ENCODE results near the gene SPACA7.

The SPACA7 gene, protein sequence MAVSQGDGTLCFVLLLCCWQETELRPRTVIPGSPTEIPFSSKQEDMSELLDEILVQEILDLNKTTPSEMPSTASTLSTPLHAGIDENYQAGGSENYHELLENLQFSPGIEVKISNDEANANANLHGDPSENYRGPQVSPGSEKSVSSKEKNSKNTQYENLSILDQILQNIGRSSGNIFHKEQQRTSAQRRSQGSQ
- 0 reads per million in 4 experiments for total RNA-seq

DNA sequence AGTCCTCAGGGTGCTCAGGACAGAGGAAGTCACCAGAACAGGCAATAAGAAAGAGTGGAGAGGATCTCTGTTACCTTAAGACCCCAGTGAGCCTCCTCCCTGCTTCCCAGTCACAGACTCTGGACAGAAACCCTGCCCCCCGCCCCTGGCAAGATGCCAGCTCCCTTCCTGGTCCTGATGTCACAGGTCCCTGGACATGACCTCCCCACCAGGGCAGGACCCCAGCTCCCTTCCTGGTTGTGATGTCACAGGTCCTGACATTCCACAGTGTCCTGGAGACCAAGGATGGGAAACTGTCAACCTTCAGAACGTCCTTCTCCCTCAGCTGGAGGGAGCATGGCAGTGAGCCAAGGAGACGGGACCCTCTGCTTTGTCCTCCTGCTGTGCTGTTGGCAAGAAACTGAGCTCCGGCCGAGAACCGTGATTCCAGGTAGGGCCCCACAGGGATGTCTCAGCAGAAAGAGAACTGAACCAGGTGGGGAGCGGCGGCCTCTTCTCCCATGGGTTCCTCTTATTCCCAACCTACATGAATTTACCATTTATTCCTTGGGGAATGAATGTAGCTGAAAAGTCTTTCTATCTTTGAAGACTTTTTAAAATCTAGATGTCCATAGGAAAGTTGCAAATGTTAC is at the start of gene SPACA7:
Gene SPACA7 (plus strand): TSS at position 306 of the 632 bp plus-strand sequence. CDS start 31 bp downstream, at position 337.
- no peak for DNase-seq

DNA sequence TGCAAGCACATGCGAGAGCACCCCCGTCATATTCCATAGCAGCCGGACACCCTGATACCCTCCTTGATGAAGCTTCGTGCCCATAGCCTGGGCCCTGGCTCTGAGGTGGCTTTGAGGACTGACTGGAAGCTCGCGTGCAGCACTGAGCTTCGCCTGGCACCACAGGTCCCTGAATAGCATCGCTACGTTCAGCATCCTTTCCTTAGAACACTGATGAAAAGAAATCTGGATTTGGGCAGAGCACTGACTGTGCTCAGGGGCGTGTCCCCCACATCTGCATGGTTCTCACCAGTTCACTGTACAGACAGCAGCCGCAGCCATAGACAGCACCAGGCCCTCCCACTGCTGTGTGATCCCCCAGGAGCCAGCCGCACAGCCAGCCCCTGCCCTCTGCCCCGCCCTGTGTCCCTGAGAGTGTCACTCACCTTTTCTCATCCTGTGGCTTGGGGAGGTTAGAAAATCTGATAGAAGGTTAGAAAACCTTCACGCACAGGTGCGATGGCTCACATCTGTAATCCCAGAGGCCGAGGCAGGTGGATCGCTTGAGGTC is 49.3 kb upstream of the SPACA7 start:
- DNase-seq: no peak

DNA sequence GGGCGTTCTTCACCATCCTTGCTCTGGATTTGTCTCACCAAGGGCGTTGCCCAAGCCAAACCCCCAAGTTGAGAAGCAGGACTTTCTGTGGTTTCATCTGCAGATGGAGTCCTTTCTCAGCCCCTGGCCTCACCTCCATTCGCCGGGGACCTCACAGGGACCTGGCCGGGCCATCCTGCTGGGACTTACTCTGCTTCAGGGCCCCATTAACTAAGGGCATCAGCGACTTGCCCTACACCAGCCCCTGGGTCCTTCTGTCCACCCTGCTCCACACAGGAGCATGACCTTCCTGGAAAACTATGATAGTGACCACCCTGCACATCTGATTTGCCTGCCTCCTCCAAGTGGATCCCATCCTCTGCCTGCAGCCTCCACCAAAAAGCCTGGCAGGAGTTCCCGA is 47.2 kb upstream of the SPACA7 start:
- no peak for DNase-seq

DNA sequence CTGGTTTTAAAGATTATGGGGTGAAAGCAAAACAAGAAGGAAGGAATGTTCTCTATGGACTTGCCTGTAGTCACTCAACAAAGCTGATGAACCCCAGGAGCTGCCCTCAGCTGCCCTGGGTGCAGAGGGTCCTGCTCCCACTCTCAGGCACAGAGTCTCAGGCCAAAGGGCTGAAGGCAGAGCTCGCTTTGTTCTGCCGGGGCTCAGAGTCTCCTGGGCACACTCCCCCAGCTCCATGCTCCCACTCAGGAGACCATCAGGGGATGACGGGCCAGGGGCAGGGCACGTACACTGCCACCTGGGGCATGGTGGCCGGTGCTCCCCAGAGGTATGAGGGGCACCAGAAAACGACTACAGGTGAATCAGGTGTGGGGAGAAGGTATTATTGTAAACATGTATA is 46.8 kb upstream of the SPACA7 start:
- DNase-seq: no peak

DNA sequence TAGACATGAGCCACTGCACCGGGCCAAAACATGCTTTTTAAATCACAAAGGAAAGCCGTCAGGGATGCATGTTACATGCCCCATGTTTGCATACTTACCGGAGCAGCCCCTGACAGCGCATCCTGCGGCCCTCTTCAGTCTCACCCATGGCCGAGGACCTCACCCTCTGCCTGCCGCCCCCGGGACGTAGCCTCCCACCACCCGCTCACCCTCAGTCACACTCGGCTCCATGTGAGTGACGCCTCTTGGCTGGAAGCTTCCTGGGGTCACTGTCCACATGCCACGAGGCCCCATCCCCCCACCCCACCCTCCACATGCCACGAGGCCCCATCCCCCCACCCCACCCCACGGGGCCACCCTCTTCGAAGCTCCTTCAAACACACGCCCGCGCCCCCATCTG is 46.1 kb upstream of the SPACA7 start:
- no peak for DNase-seq

DNA sequence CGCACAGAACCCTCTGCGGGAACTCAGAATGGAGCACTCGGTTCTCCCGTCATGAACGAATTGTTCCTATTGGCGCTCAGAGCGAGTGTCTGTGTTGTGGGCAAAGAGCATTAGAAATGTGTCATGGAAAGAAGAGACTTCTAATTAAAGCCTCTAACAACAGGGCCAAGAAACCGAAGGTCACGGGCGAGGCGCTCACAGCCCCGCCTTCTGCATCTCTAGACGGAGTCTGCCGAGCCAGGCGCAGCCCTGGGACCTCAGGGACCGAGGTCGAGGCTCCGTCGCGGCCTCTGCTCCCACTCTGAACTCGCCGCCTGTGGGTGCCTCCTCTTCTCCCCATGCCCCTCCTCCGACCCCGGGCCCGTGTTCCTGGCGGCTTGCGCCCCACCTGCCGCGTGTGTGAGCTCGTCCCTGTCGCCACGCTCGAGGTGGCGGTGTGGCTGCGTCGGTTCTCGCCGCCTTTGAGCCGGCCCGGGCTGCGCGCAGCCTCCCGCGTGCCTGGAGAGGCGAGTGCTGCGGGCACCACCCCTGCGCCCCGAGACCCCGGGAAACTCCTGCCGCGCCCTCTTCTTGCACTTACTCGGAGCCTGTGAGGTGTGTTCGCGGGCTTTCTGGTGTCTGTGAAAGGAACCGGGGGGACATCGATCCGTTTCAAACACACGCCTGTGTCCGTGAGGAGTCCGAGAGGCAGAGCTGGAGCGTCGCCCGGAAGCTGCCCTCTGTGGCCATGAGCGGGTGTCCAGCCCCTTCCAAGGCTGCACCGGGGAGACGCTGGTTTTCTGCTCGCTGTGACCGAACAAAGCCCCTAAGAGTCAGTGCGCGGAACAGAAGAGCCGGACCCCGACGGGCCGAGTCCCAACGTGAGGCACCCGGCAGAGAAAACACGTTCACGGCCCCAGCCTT is 45.4 kb upstream of the SPACA7 start:
- no peak for DNase-seq

DNA sequence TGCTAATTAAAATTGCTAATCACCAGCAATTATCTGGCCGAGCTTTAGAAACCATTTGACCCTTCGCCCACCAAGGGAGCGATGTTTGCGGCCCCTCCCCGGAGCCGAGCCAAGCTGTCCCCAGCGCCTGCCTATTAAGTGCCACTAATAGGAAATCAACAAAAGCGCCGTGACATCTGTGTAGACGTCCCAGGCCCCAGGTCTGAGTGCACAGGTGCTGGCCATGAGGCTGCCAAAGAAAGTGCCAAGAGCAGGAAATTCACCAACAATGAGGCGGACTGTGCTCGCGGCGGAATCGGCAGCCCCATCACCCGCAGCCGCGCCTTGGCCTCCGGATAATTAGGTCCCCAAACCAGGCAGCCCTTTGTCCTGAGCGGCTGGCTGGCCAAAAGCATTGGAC is 44.5 kb upstream of the SPACA7 start:
- DNase-seq: no peak

DNA sequence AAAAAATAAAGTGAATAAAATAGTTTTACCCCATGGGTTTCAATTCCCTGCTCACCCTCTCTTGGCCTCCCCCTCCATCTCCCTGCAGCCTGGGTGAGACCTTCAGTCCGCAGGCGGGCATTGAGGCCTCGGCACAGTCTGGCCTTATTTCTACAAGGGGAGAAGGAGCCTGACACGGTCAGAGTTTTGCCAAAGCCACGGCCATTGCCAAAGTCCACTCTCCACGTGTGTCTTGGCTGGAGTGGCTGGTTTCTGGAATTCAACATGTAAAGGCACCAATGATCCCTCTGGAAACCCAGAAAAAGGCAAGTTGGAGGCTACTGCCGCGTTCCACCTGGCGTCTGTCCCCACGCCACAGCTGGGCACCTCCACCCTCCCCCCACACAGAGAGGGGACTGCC is 43.4 kb upstream of the SPACA7 start:
- DNase-seq: no peak

DNA sequence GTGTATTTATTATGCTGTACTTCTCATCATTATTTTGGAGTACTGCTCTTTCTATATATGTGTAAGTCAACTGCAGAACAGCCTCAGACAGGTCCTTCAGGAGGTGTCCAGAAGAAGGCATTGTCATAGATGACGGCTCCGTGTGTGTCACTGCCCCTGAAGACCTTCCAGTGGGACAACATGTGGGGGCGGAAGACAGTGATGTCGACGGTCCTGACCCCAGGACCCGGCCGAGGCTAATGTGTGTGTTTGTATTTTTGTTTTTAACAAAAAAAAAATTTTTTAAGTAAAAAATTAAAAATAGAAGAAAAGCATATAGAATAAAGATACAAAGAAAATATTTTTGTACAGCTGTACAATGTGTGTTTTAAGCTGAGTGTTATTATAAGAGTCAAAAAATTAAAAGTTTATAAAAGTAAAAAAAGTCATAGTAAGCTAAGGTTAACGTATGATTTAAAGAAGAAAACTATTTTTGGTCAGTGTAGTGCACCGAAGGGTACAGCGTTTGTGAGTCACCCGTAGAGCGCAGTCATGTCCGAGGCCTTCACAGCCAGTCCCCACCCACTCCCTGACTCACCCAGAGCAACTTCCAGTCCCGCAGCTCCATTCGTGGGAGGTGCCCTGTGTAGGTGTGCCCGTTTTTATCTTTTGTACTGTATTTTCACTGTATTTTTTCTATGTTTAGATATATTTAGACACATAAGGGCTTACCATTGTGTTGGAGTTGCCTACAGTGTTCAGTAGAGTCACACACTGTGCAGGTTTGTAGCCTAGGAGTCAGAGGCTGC is 42.2 kb upstream of the SPACA7 start:
- no peak for DNase-seq

DNA sequence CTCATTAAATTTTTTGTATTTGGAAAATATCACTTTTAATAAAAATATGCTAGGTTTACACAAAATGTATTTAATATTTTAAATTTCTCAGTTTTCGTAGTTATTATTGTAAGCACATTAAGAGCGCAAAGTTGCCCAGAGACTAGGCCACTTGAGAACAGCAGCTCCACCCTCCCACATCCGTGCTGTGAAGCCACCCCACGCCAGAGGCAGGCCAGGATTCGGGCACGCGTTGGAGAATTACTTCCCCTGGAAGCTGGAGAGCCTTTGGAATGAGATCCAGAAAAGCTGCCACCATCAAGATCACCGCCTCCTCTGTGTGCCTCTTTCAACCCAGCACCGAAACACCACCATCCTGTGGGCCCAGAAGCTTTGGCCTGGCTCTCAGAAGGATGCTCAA is 41.0 kb upstream of the SPACA7 start:
- DNase-seq: no peak

DNA sequence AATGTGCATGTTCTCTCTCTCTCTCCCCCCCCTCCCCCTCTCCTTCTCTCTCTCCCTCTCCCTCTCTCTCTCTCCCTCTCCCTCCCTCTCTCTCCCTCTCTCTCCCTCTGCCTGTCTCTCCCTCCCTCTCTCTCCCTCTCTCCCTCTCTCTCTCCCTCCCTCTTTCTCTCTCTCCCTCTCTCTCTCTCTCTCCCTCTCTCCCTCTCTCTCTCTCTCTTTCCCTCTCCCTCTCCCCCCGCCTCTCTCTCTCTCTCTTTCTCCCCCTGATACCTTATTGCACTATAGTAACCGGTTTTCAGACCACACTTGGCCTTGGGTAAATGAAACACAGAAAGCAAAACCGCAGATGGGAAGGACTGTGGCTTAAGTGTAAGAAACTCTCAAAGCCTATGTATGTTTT is 34.7 kb upstream of the SPACA7 start:
- DNase-seq: no peak

DNA sequence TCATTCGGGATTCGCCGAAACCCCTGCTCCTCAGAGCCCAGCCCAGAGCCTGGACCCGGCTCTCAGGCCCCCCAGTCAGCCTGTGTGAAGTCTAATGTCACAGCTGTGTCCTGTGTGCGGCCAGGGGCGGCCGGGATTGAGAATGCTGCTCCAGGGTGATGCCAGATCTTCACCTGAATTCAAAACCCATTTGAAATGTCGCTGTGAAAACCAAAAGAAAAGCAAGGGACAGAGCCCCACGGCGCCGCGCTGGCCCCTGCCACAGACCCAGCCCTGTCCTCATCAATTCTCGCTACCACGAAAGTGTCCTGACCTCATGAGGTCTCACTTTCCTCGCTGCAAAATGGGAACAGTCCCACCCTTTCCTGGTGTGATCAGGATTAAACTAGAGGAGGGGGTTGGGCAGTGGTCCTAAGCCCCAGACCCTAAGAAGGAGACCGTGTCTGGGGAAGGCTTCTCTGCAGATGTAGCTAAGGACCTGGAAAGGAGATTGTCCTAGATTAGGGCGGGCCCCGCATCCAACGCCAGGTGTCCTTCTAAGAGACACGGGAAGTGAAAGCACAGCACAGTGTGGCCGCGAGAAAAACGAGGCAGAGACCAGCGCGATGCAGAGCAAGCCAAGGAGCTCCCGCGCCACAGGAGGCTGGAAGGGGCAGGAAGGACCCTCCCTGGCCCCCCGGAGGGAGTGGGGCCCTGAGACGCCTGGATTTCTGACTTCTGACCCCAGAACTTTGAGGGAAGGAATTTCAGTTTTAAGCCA is 34.0 kb upstream of the SPACA7 start:
- no peak for DNase-seq

DNA sequence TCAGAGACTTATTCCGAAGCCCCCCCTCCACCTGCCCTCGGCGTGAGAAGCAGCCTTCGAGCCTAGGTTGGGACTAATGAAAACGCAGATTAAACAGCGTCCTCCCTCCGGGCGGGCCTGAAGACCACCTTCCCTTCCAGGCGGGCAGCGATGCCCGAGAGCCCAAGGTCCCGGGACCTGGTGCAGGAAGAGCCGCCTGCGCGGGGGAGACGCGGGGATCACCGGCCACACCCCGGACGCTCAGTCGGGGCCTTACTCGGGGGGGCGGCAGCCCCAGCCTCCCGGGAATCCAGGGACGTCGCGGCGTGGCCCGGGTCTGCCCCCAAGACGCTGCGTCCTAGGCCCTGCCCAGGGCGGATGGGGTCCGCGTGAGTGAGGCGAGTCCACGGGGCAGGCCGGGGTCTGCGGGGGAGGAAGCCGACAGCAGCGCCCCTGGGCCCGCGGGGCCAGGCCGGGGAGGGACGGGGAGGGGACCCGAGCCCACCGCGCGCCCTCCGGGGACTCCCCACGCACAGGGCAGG is 33.3 kb upstream of the SPACA7 start:
- no peak for DNase-seq

DNA sequence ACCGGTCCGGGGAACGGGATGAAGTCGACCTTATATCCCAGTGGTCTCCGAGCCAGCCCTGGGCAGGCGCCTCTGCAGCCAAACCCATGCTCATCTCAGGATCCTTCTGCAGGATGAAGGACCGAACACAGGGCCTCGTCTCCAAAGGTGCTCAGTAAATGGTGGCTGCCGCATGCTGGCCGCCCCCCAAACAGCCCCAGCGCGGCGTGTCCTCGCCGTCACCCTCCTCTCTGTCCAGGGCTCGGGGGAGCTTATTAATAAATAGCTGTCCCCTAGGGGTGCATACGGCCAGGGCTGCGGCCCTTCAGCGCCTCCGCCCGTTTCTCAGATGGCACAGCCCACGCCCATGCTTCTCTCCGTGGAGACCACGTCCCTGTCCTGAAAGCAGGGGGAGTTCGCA is 32.6 kb upstream of the SPACA7 start:
- no peak for DNase-seq

DNA sequence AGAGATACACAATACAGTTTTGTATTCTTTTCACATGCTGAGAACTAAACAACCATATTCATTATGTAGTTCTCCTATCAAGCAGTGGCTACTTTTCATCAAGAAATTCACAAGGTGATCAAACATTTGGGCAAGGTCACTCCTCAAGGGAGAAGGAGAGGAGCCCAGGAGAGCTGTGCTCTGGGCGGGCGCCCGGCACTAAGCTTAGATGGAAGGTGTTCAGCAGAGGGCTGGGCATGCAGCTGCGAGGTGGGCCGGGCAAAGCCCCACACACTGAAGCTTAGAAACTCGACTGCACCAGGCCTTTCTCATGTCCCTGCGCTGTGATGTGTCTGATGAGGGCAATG is 30.4 kb upstream of the SPACA7 start:
- no peak for DNase-seq

DNA sequence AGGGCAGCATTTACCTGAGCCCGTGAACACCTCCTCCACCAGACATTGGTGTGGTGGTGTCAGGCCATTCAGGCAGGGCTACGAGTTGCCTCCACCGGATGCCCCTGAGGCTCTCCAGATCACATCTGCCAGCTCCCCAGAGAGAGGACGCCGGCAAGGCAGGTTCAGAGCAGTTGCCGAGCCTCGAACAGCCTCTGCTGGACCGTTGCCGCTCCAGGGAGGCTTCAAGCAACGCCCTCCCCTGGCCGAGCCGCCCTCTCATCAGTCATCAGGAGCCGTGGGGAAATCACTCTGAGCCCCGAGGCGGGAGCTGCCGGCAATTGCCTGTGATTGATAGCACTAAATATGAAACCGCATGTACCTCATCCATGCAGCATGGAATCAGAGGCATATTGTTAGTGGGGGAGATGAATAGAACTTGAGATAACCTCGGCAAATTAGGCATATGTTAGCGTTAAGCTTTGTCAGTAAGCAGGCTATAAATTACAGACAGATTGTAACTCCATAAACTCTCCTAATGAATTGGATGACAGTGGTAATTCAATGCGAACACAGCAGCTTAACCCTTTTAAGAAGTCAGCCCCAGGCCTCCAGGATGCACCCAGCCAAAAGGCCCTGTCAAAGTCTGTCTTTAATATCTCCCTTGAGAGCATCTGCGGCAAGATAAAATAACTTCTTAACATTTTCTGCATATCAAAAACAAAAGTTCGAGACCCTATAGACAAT is 29.8 kb upstream of the SPACA7 start:
- DNase-seq: no peak

DNA sequence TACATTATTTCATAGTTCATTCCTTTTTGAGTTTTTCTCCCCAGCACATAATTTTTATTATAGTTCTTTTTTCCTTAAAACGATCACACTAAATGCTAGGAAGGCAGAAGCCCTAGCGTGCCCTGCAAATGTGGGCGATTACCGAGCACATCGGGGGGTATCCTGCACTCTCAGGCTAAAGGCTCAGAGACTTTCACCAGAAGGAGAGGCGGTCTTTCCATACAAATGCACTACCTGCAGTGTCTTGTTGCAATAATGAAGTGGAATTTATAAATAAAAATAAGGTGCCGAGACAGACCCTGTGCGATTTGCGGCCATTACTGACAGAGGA is 29.3 kb upstream of the SPACA7 start:
- DNase-seq: no peak

DNA sequence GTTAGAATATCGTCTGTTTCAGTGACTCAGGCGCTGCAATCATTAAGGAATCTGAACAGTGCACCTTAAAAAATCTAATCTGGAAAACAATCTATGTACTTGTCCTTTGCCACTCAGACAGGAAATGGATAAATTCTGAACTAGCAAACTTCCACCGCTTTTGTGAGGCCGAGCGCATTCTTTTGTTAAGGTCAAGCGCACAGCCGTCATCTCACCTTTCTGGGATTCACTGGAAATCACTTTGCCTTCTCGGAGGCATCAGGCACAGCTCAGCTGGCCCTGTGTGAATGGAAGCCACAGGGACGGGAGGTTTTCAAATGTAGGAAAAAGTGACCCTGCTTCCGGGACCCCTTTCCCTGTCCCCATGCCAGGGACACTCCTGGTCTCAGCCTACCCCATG is 28.2 kb upstream of the SPACA7 start:
- DNase-seq: no peak

DNA sequence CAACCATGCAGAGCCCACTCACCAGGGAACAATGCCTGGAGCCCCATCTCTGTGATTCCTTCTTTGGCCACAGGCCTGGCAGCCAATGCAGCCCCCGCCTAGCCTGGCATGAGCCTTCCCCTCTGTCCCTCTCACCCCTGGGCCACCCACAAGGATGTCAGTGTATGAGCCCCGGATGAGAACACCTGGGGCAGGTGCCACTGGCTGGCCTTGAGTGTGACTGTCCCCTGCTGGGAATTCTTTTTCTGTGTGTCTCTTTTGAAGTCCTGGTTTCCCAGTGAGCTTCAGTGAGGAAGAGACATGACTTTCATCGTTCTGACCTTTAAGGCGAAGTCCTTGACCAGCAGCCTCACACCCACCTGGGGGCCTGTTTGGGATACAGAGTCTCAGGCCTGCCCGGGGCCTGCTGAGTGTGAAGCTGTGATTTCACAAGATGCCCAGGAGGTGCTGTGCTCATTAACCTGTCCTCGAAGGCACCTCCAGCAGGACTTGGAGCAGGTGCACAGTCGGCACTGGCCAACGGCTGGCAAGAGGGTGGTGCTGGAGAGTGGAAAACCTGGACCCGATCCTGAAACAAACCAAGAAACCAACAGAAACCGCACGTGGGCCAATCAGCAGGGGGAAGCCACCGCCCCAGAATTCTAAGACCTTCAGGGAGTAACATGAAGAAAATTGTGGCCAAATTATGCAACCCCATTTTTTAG is 27.4 kb upstream of the SPACA7 start:
- no peak for DNase-seq

DNA sequence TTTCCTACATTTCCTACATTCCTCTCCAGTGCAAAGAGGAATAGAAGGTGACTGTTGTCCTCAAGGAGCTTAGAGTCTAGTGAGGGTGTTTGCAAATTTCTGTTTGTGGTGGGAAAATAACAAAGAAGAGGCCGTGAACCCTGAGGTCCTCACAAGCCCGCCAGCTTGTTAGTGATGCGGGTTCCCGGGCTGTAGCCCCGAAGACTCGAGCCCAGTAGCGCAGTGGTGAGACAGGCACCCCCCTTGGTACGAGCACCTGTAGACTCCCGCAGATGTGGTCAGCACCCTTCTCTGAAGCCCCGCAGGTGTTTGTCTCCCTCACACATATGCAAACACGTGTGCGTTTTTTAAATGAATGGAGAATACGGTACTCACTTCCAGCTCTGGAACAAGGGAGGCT is 26.5 kb upstream of the SPACA7 start:
- DNase-seq: no peak

DNA sequence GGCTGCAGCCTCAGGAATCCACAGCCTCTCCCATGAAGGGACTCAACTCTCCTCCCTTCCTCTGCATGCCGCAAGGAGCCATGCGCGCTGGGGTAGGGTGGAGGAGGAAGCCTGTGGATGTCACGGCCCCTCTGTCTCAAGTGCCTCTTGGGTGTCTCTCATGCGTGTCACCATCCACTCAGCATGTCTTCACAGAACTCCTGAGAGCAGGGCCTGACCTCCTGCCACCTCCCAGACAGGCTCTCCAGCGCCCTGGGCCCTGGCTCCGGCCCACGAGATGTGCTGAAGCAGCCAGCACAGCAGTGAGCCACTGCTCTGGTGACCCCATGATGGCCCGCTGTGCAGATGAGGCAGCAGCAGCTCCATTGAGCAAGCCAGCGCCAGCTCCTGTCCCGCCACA is 25.9 kb upstream of the SPACA7 start:
- DNase-seq: no peak
